ENCODE measurements around the gene COL27A1. TPM values are rescaled to one million over a fixed set of nuclear protein-coding genes. Genes with fewer than 3 reads are reported as not detected.

Gene COL27A1
- total RNA-seq, 1 experiment from 2014 or later, result 20.1 TPM

- CTCF ChIA-PET, result no interaction called here
- no peak overlapping the region for H3K27ac Mint-ChIP-seq (ENCODE audit: unreplicated experiment)
- H3K36me3 Mint-ChIP-seq (ENCODE audit: insufficient read depth, unreplicated experiment), result peaks cover 6% of the 10 kb centered on the region
- H3K27me3 Mint-ChIP-seq (ENCODE audit: unreplicated experiment), result no peaks in the 10 kb centered on the region
- no peak overlapping the region for H3K4me3 Mint-ChIP-seq (ENCODE audit: low read depth, unreplicated experiment)
- no peaks in the 10 kb centered on the region for H3K9me3 Mint-ChIP-seq (ENCODE audit: low read depth, unreplicated experiment)
- no TSS peak for BruUV-seq (replicated peaks)
- no peaks in the 10 kb centered on the region for H3K4me1 Mint-ChIP-seq (ENCODE audit: low read depth, unreplicated experiment)
- intact Hi-C loops (cut with micrococcal nuclease; ENCODE audit: unreplicated experiment), result no loop called here
- no peak for TF ChIP-seq CTCF (IDR thresholded peaks at IDR 0.05; ENCODE audit: unreplicated experiment)
- DNase-seq, result no peak
Observed at GRCh38 chr9:114236391-114237138, 81.2 kb downstream of the COL27A1 start.

- Mint-ChIP-seq H3K9me3 (ENCODE audit: low read depth, unreplicated experiment) (no peaks in the 10 kb centered on the region), H3K4me1 (ENCODE audit: low read depth, unreplicated experiment) (no peaks in the 10 kb centered on the region), H3K4me3 (ENCODE audit: low read depth, unreplicated experiment) (no peak overlapping the region), H3K36me3 (ENCODE audit: insufficient read depth, unreplicated experiment) (peaks cover 6% of the 10 kb centered on the region), H3K27ac (ENCODE audit: unreplicated experiment) (no peak overlapping the region), H3K27me3 (ENCODE audit: unreplicated experiment) (no peaks in the 10 kb centered on the region)
- intact Hi-C loops (cut with micrococcal nuclease; ENCODE audit: unreplicated experiment), result no loop called here
- DNase-seq, result no peak
- CTCF ChIA-PET, result no interaction called here
- no peak for TF ChIP-seq CTCF (IDR thresholded peaks at IDR 0.05; ENCODE audit: unreplicated experiment)
- no TSS peak for BruUV-seq (replicated peaks)
Observed at GRCh38 chr9:114237247-114237646, 81.9 kb downstream of the COL27A1 start.

GRCh38 chr9:114237781-114238180 lies 82.4 kb downstream of the COL27A1 start:
- Mint-ChIP-seq H3K27me3 (ENCODE audit: unreplicated experiment) (no peaks in the 10 kb centered on the region), H3K27ac (ENCODE audit: unreplicated experiment) (no peak overlapping the region), H3K9me3 (ENCODE audit: low read depth, unreplicated experiment) (no peaks in the 10 kb centered on the region), H3K4me1 (ENCODE audit: low read depth, unreplicated experiment) (no peaks in the 10 kb centered on the region), H3K36me3 (ENCODE audit: insufficient read depth, unreplicated experiment) (peaks cover 6% of the 10 kb centered on the region), H3K4me3 (ENCODE audit: low read depth, unreplicated experiment) (no peak overlapping the region)
- CTCF ChIA-PET, result no interaction called here
- TF ChIP-seq CTCF (IDR thresholded peaks at IDR 0.05; ENCODE audit: unreplicated experiment), result no peak
- BruUV-seq (replicated peaks), result no TSS peak
- intact Hi-C loops (cut with micrococcal nuclease; ENCODE audit: unreplicated experiment), result no loop called here
- no peak for DNase-seq

- H3K27ac Mint-ChIP-seq (ENCODE audit: unreplicated experiment), result no peak overlapping the region
- H3K4me3 Mint-ChIP-seq (ENCODE audit: low read depth, unreplicated experiment), result no peak overlapping the region
- H3K9me3 Mint-ChIP-seq (ENCODE audit: low read depth, unreplicated experiment), result no peaks in the 10 kb centered on the region
- H3K4me1 Mint-ChIP-seq (ENCODE audit: low read depth, unreplicated experiment), result no peaks in the 10 kb centered on the region
- H3K27me3 Mint-ChIP-seq (ENCODE audit: unreplicated experiment), result no peaks in the 10 kb centered on the region
- peaks cover 6% of the 10 kb centered on the region for H3K36me3 Mint-ChIP-seq (ENCODE audit: insufficient read depth, unreplicated experiment)
- DNase-seq, result no peak
- no TSS peak for BruUV-seq (replicated peaks)
- CTCF ChIA-PET, result no interaction called here
- no peak for TF ChIP-seq CTCF (IDR thresholded peaks at IDR 0.05; ENCODE audit: unreplicated experiment)
- intact Hi-C loops (cut with micrococcal nuclease; ENCODE audit: unreplicated experiment), result no loop called here
Observed at GRCh38 chr9:114238472-114238871, 83.1 kb downstream of the COL27A1 start.
